Measurements from ENCODE around the gene AFF3. TPM values are rescaled to one million over a fixed set of nuclear protein-coding genes. Genes with fewer than 3 reads are reported as not detected.

The AFF3 gene
- total and polyA plus RNA-seq, 2 of the 8 experiments (the other 6 are each of a cell fraction or from before 2014, with no cell fraction given), result 0.27 to 3.0 TPM

DNA sequence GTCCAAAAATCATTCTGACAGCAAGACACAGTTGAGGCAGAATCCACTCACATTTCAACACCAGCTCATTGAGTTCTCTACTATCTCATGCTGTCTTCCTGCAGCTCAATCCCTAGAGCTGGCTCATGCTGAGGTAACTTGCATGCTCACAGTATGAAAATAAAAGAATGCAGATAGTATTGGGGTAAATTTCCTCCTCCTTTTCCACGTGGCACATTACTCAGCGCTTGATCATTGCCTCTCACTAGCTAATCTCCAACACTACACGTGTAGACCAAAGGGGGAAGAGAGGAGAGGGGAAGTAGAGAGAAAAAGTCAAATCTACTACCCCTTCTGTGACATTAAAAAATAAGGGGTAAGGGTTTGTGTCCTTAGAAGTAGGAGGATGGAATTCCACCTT, 300.6 kb downstream of the AFF3 start:
- Histone ChIP-seq H2BK120ac (replicated peaks; ENCODE audit: low read depth, low read length) (no peak overlapping the region), H3K18ac (ENCODE audit: extremely low read depth, low read length) (no peak overlapping the region), H3K4me1 (replicated peaks in 1 of 4; ENCODE audit: control insufficient read depth in 3 of 4, insufficient read depth in 4 of 4, low read length in 3 of 4) (peaks cover 0 to 4% (median 0%) of the 10 kb centered on the region in 4 experiments; a peak in 1 of 7 replicates), H2BK5ac (ENCODE audit: low read depth, low read length) (no peak overlapping the region), H3K4ac (replicated peaks; ENCODE audit: insufficient read length, low read depth, low read length) (no peak overlapping the region), H3K23me2 (ENCODE audit: low read depth, low read length) (no peaks in the 10 kb centered on the region), H2AK5ac (ENCODE audit: low read depth, low read length) (no peak overlapping the region), H2BK12ac (ENCODE audit: low read depth, low read length) (no peak overlapping the region), H4K20me1 (replicated peaks in 1 of 2; ENCODE audit: control insufficient read depth in 1 of 2, insufficient read depth in 2 of 2, low read length in 2 of 2) (no peaks in the 10 kb centered on the region), H2BK15ac (ENCODE audit: low read length) (no peak overlapping the region), H3K4me3 (ENCODE audit: extremely low read depth in 1 of 4, insufficient read depth in 2 of 4, low read depth in 3 of 4, low read length in 4 of 4) (no peak overlapping the region), H2AFZ (ENCODE audit: low read length) (no peak overlapping the region), H3K23ac (ENCODE audit: insufficient read length) (no peak overlapping the region), H3K9ac (replicated peaks in 1 of 4; ENCODE audit: extremely low read depth in 1 of 4, low read depth in 3 of 4, low read length in 3 of 4) (no peak overlapping the region), H3K27ac (ENCODE audit: low read depth, low read length) (no peak overlapping the region), H4K5ac (ENCODE audit: insufficient read length, low read depth, low read length) (no peak overlapping the region), H2BK20ac (ENCODE audit: low read length) (no peak overlapping the region), H3K14ac (ENCODE audit: insufficient read length) (no peak overlapping the region), H3K9me3 (ENCODE audit: insufficient read depth in 2 of 2, low read depth in 1 of 2, low read length in 1 of 2) (no peaks in the 10 kb centered on the region), H3K27me3 (replicated peaks in 1 of 4; ENCODE audit: control insufficient read depth in 3 of 4, extremely low read depth in 1 of 4, insufficient read depth in 3 of 4, low read length in 3 of 4) (peaks cover 0 to 1% (median 0%) of the 10 kb centered on the region in 4 experiments; a peak in 1 of 7 replicates), H3K36me3 (ENCODE audit: control insufficient read depth in 2 of 4, insufficient read depth in 4 of 4, low read length in 3 of 4) (no peaks in the 10 kb centered on the region), H4K8ac (ENCODE audit: extremely low read depth, insufficient read depth, low read length) (no peak overlapping the region), H4K91ac (replicated peaks; ENCODE audit: insufficient read length, low read length) (no peak overlapping the region), H3K4me2 (ENCODE audit: insufficient read depth in 1 of 2, low read depth in 2 of 2, low read length in 2 of 2) (no peak overlapping the region), H3K56ac (replicated peaks; ENCODE audit: insufficient read length, low read depth, low read length) (no peak overlapping the region), H3K79me2 (ENCODE audit: control insufficient read depth in 1 of 2, insufficient read depth in 2 of 2, low read length in 2 of 2) (no peaks in the 10 kb centered on the region), H3K79me1 (ENCODE audit: low read depth, low read length) (no peaks in the 10 kb centered on the region)
- POLR2A ChIA-PET (ENCODE audit: partially characterized antibody), result interaction anchor here (0.8 kb wide), 1 partner anchor 113 kb away, joined by 3 read pairs; no protein-coding TSS in a partner anchor
- DNase-seq (ENCODE audit: low read depth in 1 of 2, low spot score in 2 of 2) (no peak), FAIRE-seq (no peak)
- WGBS, 2 experiments (ENCODE audit: extremely low coverage in 1 of 2, insufficient coverage in 1 of 2, insufficient read length in 1 of 2, insufficient replicate concordance in 2 of 2, low coverage in 1 of 2, low lambda C conversion rate in 2 of 2, missing lambda C conversion rate in 1 of 2), result 72% methylated on average over 3 of the region's 3 CpGs; no CpG with 5 or more reads in 1 of the 2 experiments
- CTCF ChIA-PET (ENCODE audit: partially characterized antibody), result interaction anchor here (0.7 to 1.1 kb wide), 3 partner anchors 18 to 220 kb away, joined by 3 read pairs; no protein-coding TSS in a partner anchor
- no peak for TF ChIP-seq HDAC2 (IDR thresholded peaks at IDR 0.05; ENCODE audit: borderline replicate concordance in 1 of 2, low read depth in 2 of 2, low read length in 2 of 2)
- TF ChIP-seq ZNF274 (IDR thresholded peaks at IDR 0.05; ENCODE audit: borderline replicate concordance, extremely low read depth, low read length), result no peak
- TF ChIP-seq, protein P1, sequence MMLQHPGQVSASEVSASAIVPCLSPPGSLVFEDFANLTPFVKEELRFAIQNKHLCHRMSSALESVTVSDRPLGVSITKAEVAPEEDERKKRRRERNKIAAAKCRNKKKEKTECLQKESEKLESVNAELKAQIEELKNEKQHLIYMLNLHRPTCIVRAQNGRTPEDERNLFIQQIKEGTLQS (IDR thresholded peaks at IDR 0.05; ENCODE audit: insufficient read depth, low read depth, low read length), result no peak
- TF ChIP-seq SUZ12 (IDR thresholded peaks at IDR 0.05; ENCODE audit: low read length), result no peak
- no peak for TF ChIP-seq SRF (IDR thresholded peaks at IDR 0.05; ENCODE audit: low read depth, low read length)
- no peak for TF ChIP-seq POLR2AphosphoS5 (IDR thresholded peaks at IDR 0.05; ENCODE audit: low read depth, low read length)
- TF ChIP-seq SP4 (IDR thresholded peaks at IDR 0.05; ENCODE audit: low read length), result no peak
- no peak for TF ChIP-seq HDAC6 (IDR thresholded peaks at IDR 0.05; ENCODE audit: low read depth, low read length)
- no peak for TF ChIP-seq TAF7 (optimal IDR thresholded peaks at IDR 0.05; ENCODE audit: borderline replicate concordance, low read depth, low read length)
- no peak for TF ChIP-seq EP300 (IDR thresholded peaks at IDR 0.05; ENCODE audit: borderline replicate concordance in 1 of 2, low read depth in 2 of 2, low read length in 2 of 2)
- no peak for TF ChIP-seq RNF2 (IDR thresholded peaks at IDR 0.05; ENCODE audit: borderline replicate concordance, low read depth, low read length, missing control alignments, poor library complexity, severe bottlenecking)
- TF ChIP-seq CBX8 (IDR thresholded peaks at IDR 0.05; ENCODE audit: borderline replicate concordance, low read depth, low read length), result no peak
- no peak for TF ChIP-seq RXRA (IDR thresholded peaks at IDR 0.05; ENCODE audit: insufficient read depth, low read depth, low read length)
